HEK293 (cell line): Measurements from ENCODE around the gene SYNE2.

Experiments used
- CTCF ChIP-seq: fragments of 450-650 bp; formaldehyde crosslinking; IDR thresholded peaks from 2 replicates; pipeline ENCODE4 v1.5.1; 2016; ENCODE audit warnings: missing biosample characterization, missing genetic modification characterization
- PATZ1 ChIP-seq: fragments of 450-650 bp; formaldehyde crosslinking; IDR thresholded peaks from 2 replicates; pipeline ENCODE4 v1.5.1; 2016; ENCODE audit warnings: missing biosample characterization, missing genetic modification characterization
- PBX3 ChIP-seq: sonication (generic); formaldehyde crosslinking; IDR thresholded peaks from 2 replicates; pipeline ENCODE4 v1.8.1; 2022; ENCODE audit warnings: mild to moderate bottlenecking, moderate library complexity, missing genetic modification reagents
- TCF7L2 ChIP-seq: IDR thresholded peaks from 2 replicates; pipeline ENCODE4 v1.6.1; 2011; ENCODE audit warnings: low read depth, mild to moderate bottlenecking, inconsistent platforms, low read length, moderate library complexity, borderline replicate concordance
- YY1 ChIP-seq: fragments of 450-650 bp; formaldehyde crosslinking; IDR thresholded peaks from 2 replicates; pipeline ENCODE4 v1.5.1; 2018; ENCODE audit warnings: missing biosample characterization, missing genetic modification characterization
- ZBTB7A ChIP-seq: fragments of 450-650 bp; formaldehyde crosslinking; IDR thresholded peaks from 2 replicates; pipeline ENCODE4 v1.5.1; 2016; ENCODE audit warnings: low read depth, missing biosample characterization, missing genetic modification characterization
- ZNF121 ChIP-seq: fragments of 450-650 bp; formaldehyde crosslinking; IDR thresholded peaks from 2 replicates; pipeline ENCODE4 v1.5.1; 2016; ENCODE audit warnings: missing biosample characterization, missing genetic modification characterization
- ZNF2 ChIP-seq: fragments of 450-650 bp; formaldehyde crosslinking; IDR thresholded peaks from 2 replicates; pipeline ENCODE4 v1.5.1; 2016; ENCODE audit warnings: missing biosample characterization, missing genetic modification characterization
- ZNF239 ChIP-seq: fragments of 450-650 bp; formaldehyde crosslinking; IDR thresholded peaks from 2 replicates; pipeline ENCODE4 v1.5.1; 2016; ENCODE audit warnings: missing biosample characterization, missing genetic modification characterization
- ZNF274 ChIP-seq, 2 experiments: fragments of 200-500 bp in 1 of 2; fragments of 450-650 bp in 1 of 2; sonication (Bioruptor generic) in 1 of 2; formaldehyde crosslinking in 1 of 2; IDR thresholded peaks; 2 replicates each; pipeline versions ENCODE4 v1.5.1 to v1.6.1; 2014 to 2016; ENCODE audit warnings: borderline replicate concordance in 1 of 2, inconsistent platforms in 1 of 2, low read length in 1 of 2, missing biosample characterization in 1 of 2, missing genetic modification characterization in 1 of 2
- ZNF416 ChIP-seq: fragments of 450-650 bp; formaldehyde crosslinking; IDR thresholded peaks from 2 replicates; pipeline ENCODE4 v1.5.1; 2016; ENCODE audit warnings: missing biosample characterization, missing genetic modification characterization
- ZNF473 ChIP-seq: fragments of 450-650 bp; formaldehyde crosslinking; IDR thresholded peaks from 2 replicates; pipeline ENCODE4 v1.5.1; 2017; ENCODE audit warnings: missing biosample characterization, missing genetic modification characterization
- ZNF548 ChIP-seq: fragments of 450-650 bp; formaldehyde crosslinking; IDR thresholded peaks from 2 replicates; pipeline ENCODE4 v1.5.1; 2016; ENCODE audit warnings: missing biosample characterization, missing genetic modification characterization
- ZNF792 ChIP-seq: fragments of 450-650 bp; formaldehyde crosslinking; IDR thresholded peaks from 2 replicates; pipeline ENCODE4 v1.5.1; 2016; ENCODE audit warnings: missing biosample characterization, missing genetic modification characterization

GRCh38 chr14:63949696-63950095 is 96.9 kb downstream of the SYNE2 start:
- TF ChIP-seq ZNF792 (no peak), ZBTB7A (tag by site-specific recombination) (no peak), YY1 (tag by site-specific recombination) (no peak), ZNF473 (tag by site-specific recombination) (no peak), CTCF (no peak), ZNF121 (no peak), ZNF416 (tag by site-specific recombination) (no peak), PBX3 (no peak), ZNF274 (IDR thresholded peaks at IDR 0.05; ENCODE audit: low read length) (no peak), ZNF274 (tag by site-specific recombination; IDR thresholded peaks at IDR 0.05; ENCODE audit: borderline replicate concordance) (no peak), TCF7L2 (no peak), ZNF239 (tag by site-specific recombination) (no peak), ZNF548 (tag by site-specific recombination) (no peak), PATZ1 (tag by site-specific recombination) (no peak), ZNF2 (tag by site-specific recombination) (no peak)
